HCT116 (cell line): ENCODE measurements around the gene MACF1. TPM values are rescaled to one million over a fixed set of nuclear protein-coding genes. Genes with fewer than 3 reads are reported as not detected.

Source experiments
- ATAC-seq: fragments of 200-7000 bp; cut with Tn5 transposase; 2 replicates; pipeline ENCODE4 v1.9.1; 2020; ENCODE audit warnings: mild to moderate bottlenecking, moderate library complexity
- BruUV-seq: library from RNA; stranded (reverse); fragments of 400-500 nt; replicated peaks from 2 replicates; lab custom pipeline; 2021; lab: Mats Ljungman, UMichigan
- CTCF ChIA-PET: fragments of 300-600 bp; sonication (Branson Sonifier 250); formaldehyde crosslinking; loops from one replicate; lab custom pipeline; 2021; ENCODE audit warnings: antibody characterized with exemption; lab: Charles Lee
- POLR2A ChIA-PET: fragments of 300-600, 350-600 bp; sonication (Branson Sonifier 250); formaldehyde crosslinking; loops from one replicate; lab custom pipeline; 2021; ENCODE audit warnings: antibody characterized with exemption; lab: Charles Lee
- RAD21 ChIA-PET, 2 experiments: fragments of 300-600 bp; sonication (Branson Sonifier 250); formaldehyde crosslinking; loops; one replicate each; lab custom pipeline; 2023; ENCODE audit warnings: low total read pairs in 2 of 2; ENCODE audit not compliant: uncharacterized antibody in 2 of 2, unreplicated experiment in 2 of 2, low non-redundant PET in 1 of 2; lab: Charles Lee
- DNase-seq: peaks from one replicate; pipeline ENCODE4 v3.0.0-alpha.2; 2010; ENCODE audit warnings: low read depth, low spot score
- H2AFZ ChIP-seq: fragments of 200-600 bp; shearing (Covaris generic), sonication (generic); 2 replicates; pipeline ENCODE4 v1.6.1; 2017; ENCODE audit warnings: low read depth, mixed run types, mixed read lengths, antibody characterized with exemption, low read length; ENCODE audit not compliant: poor library complexity, severe bottlenecking
- H3K27ac ChIP-seq: 2 replicates; pipeline ENCODE4 v1.5.1; 2012; ENCODE audit warnings: low read depth, low read length
- H3K27me3 ChIP-seq: fragments of 200-600 bp; sonication (generic); 2 replicates; pipeline ENCODE4 v1.6.1; 2016; ENCODE audit warnings: mixed run types, low read length, mixed read lengths; ENCODE audit not compliant: insufficient read depth
- H3K36me3 ChIP-seq, 2 experiments: fragments of 200-500 bp in 1 of 2; fragments of 200-600 bp in 1 of 2; sonication (Bioruptor generic) in 1 of 2; sonication (generic) in 1 of 2; 2 replicates each; pipeline versions ENCODE4 v1.5.1 to v1.6.1; 2014 to 2016; ENCODE audit warnings: low read length in 2 of 2, inconsistent platforms in 1 of 2, mixed read lengths in 1 of 2, mixed run types in 1 of 2; ENCODE audit not compliant: insufficient read depth in 2 of 2, control insufficient read depth in 1 of 2
- H3K4me1 ChIP-seq, 2 experiments: fragments of 200-600 bp in 1 of 2; sonication (generic) in 1 of 2; 2 replicates each; pipeline versions ENCODE4 v1.5.1 to v1.6.1; 2012 to 2017; ENCODE audit warnings: low read length in 2 of 2, inconsistent platforms in 1 of 2, mild to moderate bottlenecking in 1 of 2, mixed read lengths in 1 of 2, mixed run types in 1 of 2, moderate library complexity in 1 of 2; ENCODE audit not compliant: insufficient read depth in 2 of 2, control insufficient read depth in 1 of 2
- H3K4me2 ChIP-seq: fragments of 200-600 bp; sonication (generic); 2 replicates; pipeline ENCODE4 v1.6.1; 2017; ENCODE audit warnings: mixed run types, low read length, mixed read lengths
- H3K4me3 ChIP-seq, 2 experiments: fragments of 200-600 bp in 1 of 2; sonication (generic) in 1 of 2; replicated peaks in 1 of 2; 2 replicates each; pipeline ENCODE4 v1.5.1; 2011 to 2016; ENCODE audit warnings: low read length in 2 of 2, control low read depth in 1 of 2, low read depth in 1 of 2, mild to moderate bottlenecking in 1 of 2, mixed read lengths in 1 of 2, mixed run types in 1 of 2
- H3K79me2 ChIP-seq: fragments of 200-600 bp; sonication (generic); 2 replicates; pipeline ENCODE4 v1.6.1; 2017; ENCODE audit warnings: mild to moderate bottlenecking, mixed run types, low read length, moderate library complexity, mixed read lengths; ENCODE audit not compliant: insufficient read depth
- H3K9ac ChIP-seq: fragments of 200-600 bp; sonication (generic); 2 replicates; pipeline ENCODE4 v1.6.1; 2016; ENCODE audit warnings: low read length, mixed read lengths
- H3K9me2 ChIP-seq: fragments of 200-600 bp; sonication (generic), shearing (Covaris generic); 2 replicates; pipeline ENCODE4 v1.6.1; 2017; ENCODE audit warnings: mixed run types, mild to moderate bottlenecking, moderate library complexity; ENCODE audit not compliant: insufficient read depth
- H3K9me3 ChIP-seq, 2 experiments: fragments of 200-500 bp in 1 of 2; fragments of 200-600 bp in 1 of 2; sonication (Bioruptor generic) in 1 of 2; sonication (generic) in 1 of 2; 2 replicates each; pipeline ENCODE4 v1.6.1; 2014 to 2017; ENCODE audit warnings: low read length in 2 of 2, mixed read lengths in 2 of 2, inconsistent platforms in 1 of 2, low read depth in 1 of 2, mild to moderate bottlenecking in 1 of 2, mixed run types in 1 of 2, moderate library complexity in 1 of 2; ENCODE audit not compliant: control insufficient read depth in 1 of 2, insufficient read depth in 1 of 2
- H4K20me1 ChIP-seq: fragments of 200-600 bp; sonication (generic), shearing (Covaris generic); 2 replicates; pipeline ENCODE4 v1.6.1; 2017; ENCODE audit warnings: mixed run types, mild to moderate bottlenecking, moderate library complexity; ENCODE audit not compliant: insufficient read depth
- CTCF ChIP-seq, 3 experiments: fragments of 200-600 bp in 1 of 3; sonication (generic) in 1 of 3; IDR thresholded peaks in 2 of 3; conservative IDR thresholded peaks in 1 of 3; 2 replicates each; pipeline ENCODE4 v1.5.1; 2012 to 2017; ENCODE audit warnings: low read depth in 2 of 3, low read length in 2 of 3, antibody characterized with exemption in 1 of 3, borderline replicate concordance in 1 of 3, control low read depth in 1 of 3, mild to moderate bottlenecking in 1 of 3, mixed read lengths in 1 of 3, mixed run types in 1 of 3, moderate library complexity in 1 of 3; ENCODE audit not compliant: insufficient read depth in 1 of 3
- ELF1 ChIP-seq: IDR thresholded peaks from 2 replicates; pipeline ENCODE4 v1.6.1; 2012; ENCODE audit warnings: low read depth, borderline replicate concordance
- EZH2phosphoT487 ChIP-seq: fragments of 200-600 bp; IDR thresholded peaks from 2 replicates; pipeline ENCODE4 v1.6.1; 2018; ENCODE audit warnings: antibody characterized with exemption, borderline replicate concordance
- FOSL1 ChIP-seq: IDR thresholded peaks from 2 replicates; pipeline ENCODE4 v1.6.1; 2012; ENCODE audit warnings: low read depth
- SIN3A ChIP-seq: IDR thresholded peaks from 2 replicates; pipeline ENCODE4 v1.6.1; 2012; ENCODE audit warnings: low read depth
- TCF7L2 ChIP-seq: IDR thresholded peaks from 2 replicates; pipeline ENCODE4 v1.7.0; 2011; ENCODE audit warnings: borderline replicate concordance, inconsistent platforms; ENCODE audit not compliant: insufficient read depth, insufficient read length; ENCODE audit errors: extremely low read depth
- YY1 ChIP-seq: IDR thresholded peaks from 2 replicates; pipeline ENCODE4 v1.6.1; 2011; ENCODE audit warnings: low read length, low read depth, moderate library complexity, mild to moderate bottlenecking; ENCODE audit not compliant: insufficient replicate concordance; ENCODE audit errors: extremely low read depth
- ZBTB33 ChIP-seq: IDR thresholded peaks from 2 replicates; pipeline ENCODE4 v1.6.1; 2011; ENCODE audit warnings: mild to moderate bottlenecking, low read length, moderate library complexity; ENCODE audit not compliant: insufficient replicate concordance; ENCODE audit errors: extremely low read depth
- intact Hi-C: fragments of 100-400 bp; cut with micrococcal nuclease; formaldehyde crosslinking; loops from 2 replicates; pipeline ENCODE4 v1.10.0; 2022
- total RNA-seq: library from RNA; stranded (reverse); gene quantifications from one replicate; pipeline ENCODE4 v1.2.1, GENCODE V29; 2021; ENCODE audit not compliant: unreplicated experiment

MACF1 gene
- total RNA-seq, 1 experiment from 2014 or later: 146 TPM

GRCh38 chr1:39324888-39325287 is 120.4 kb downstream of the MACF1 start (continued):
- TF ChIP-seq CTCF (IDR thresholded peaks at IDR 0.05 in 2 of 3, conservative IDR thresholded peaks at IDR 0.05 in 1 of 3; ENCODE audit: borderline replicate concordance in 1 of 3, insufficient read depth in 1 of 3, low read depth in 2 of 3, low read length in 2 of 3): no peak
- no peak for TF ChIP-seq EZH2phosphoT487
- TF ChIP-seq SIN3A: no peak
- TF ChIP-seq YY1: no peak
- TF ChIP-seq ZBTB33: no peak
- TF ChIP-seq ELF1: no peak
- TF ChIP-seq, all 23 proteins: peak for 0

GRCh38 chr1:39326836-39327235 is 122.3 kb downstream of the MACF1 start:
- Histone ChIP-seq H3K27ac (no peak overlapping the region), H3K9me2 (no peaks in the 10 kb centered on the region), H3K9ac (no peak overlapping the region), H3K27me3 (no peaks in the 10 kb centered on the region), H4K20me1 (no peaks in the 10 kb centered on the region), H3K9me3 (no peaks in the 10 kb centered on the region), H3K36me3 (peaks cover 9 to 26% of the 10 kb centered on the region in 2 experiments), H3K4me3 (no peak overlapping the region), H3K79me2 (no peaks in the 10 kb centered on the region), H2AFZ (no peak overlapping the region), H3K4me1 (no peaks in the 10 kb centered on the region), H3K4me2 (no peak overlapping the region)
- DNase-seq (no peak), ATAC-seq (no peak)
- TF ChIP-seq FOSL1 (no peak), SIN3A (no peak), TCF7L2 (no peak)
- no TSS peak for BruUV-seq
- intact Hi-C loops: no loop called here
- ChIA-PET RAD21 (no interaction called here), POLR2A (no interaction called here), CTCF (no interaction called here)
